ENCODE measurements around the gene BTG2.

DNA sequence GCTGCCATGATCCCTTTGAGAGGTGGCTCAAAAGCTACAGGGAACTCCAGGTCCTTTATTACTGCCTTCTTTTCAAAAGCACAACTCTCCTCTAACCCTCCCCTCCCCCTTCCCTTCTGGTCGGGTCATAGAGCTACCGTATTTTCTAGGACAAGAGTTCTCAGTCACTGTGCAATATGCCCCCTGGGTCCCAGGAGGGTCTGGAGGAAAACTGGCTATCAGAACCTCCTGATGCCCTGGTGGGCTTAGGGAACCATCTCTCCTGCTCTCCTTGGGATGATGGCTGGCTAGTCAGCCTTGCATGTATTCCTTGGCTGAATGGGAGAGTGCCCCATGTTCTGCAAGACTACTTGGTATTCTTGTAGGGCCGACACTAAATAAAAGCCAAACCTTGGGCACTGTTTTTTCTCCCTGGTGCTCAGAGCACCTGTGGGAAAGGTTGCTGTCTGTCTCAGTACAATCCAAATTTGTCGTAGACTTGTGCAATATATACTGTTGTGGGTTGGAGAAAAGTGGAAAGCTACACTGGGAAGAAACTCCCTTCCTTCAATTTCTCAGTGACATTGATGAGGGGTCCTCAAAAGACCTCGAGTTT is 3.1 kb downstream of the BTG2 start:
- TF ChIP-seq EZH2 (IDR thresholded peaks at IDR 0.05; ENCODE audit: insufficient read depth, poor library complexity, severe bottlenecking) (no peak), EZH2phosphoT487 (IDR thresholded peaks at IDR 0.05; ENCODE audit: insufficient read depth, low read depth) (no peak)
